H9 (cell line): Measurements from ENCODE around the gene MAPK8IP3. TPM values are rescaled to one million over a fixed set of nuclear protein-coding genes. Genes with fewer than 3 reads are reported as not detected.

ENCODE experiments used
- DNase-seq: peaks from one replicate; pipeline ENCODE4 v3.0.0-alpha.2; 2017
- H2AFZ ChIP-seq: one replicate; pipeline ENCODE4 v1.6.1; 2013; ENCODE audit warnings: mild to moderate bottlenecking, low read length, control low read depth, moderate library complexity
- H2AK5ac ChIP-seq: 2 replicates; pipeline ENCODE4 v1.6.1; 2013; ENCODE audit warnings: low read length, control low read depth, mixed read lengths; ENCODE audit not compliant: insufficient read length
- H2BK120ac ChIP-seq: one replicate; pipeline ENCODE4 v1.6.1; 2013; ENCODE audit warnings: low read depth, mild to moderate bottlenecking, low read length, control low read depth, inconsistent platforms; ENCODE audit not compliant: poor library complexity, severe bottlenecking
- H2BK12ac ChIP-seq: 2 replicates; pipeline ENCODE4 v1.6.1; 2013; ENCODE audit warnings: low read length, control low read depth, mixed read lengths, low read depth; ENCODE audit not compliant: insufficient read length
- H2BK15ac ChIP-seq: 2 replicates; pipeline ENCODE4 v1.6.1; 2013; ENCODE audit warnings: low read depth, low read length, control low read depth
- H2BK20ac ChIP-seq: one replicate; pipeline ENCODE4 v1.6.1; 2013; ENCODE audit warnings: low read depth, mild to moderate bottlenecking, low read length, control low read depth, inconsistent platforms; ENCODE audit not compliant: poor library complexity, severe bottlenecking
- H2BK5ac ChIP-seq: 2 replicates; pipeline ENCODE4 v1.6.1; 2013; ENCODE audit warnings: low read length, control low read depth, mixed read lengths; ENCODE audit not compliant: insufficient read length
- H3K14ac ChIP-seq: 2 replicates; pipeline ENCODE4 v1.6.1; 2013; ENCODE audit warnings: low read length, control low read depth; ENCODE audit not compliant: insufficient read depth
- H3K18ac ChIP-seq: 2 replicates; pipeline ENCODE4 v1.6.1; 2013; ENCODE audit warnings: low read depth, mild to moderate bottlenecking, mixed read lengths, low read length, control low read depth; ENCODE audit not compliant: insufficient read length
- H3K23ac ChIP-seq: 2 replicates; pipeline ENCODE4 v1.6.1; 2013; ENCODE audit warnings: low read length, control low read depth, mixed read lengths, low read depth; ENCODE audit not compliant: insufficient read length
- H3K23me2 ChIP-seq: 2 replicates; pipeline ENCODE4 v1.6.1; 2013; ENCODE audit warnings: low read depth, mild to moderate bottlenecking, mixed read lengths, low read length, control low read depth; ENCODE audit not compliant: insufficient read length, poor library complexity, severe bottlenecking
- H3K27ac ChIP-seq: 2 replicates; pipeline ENCODE4 v1.5.1; 2013; ENCODE audit warnings: low read length, control low read depth, mixed read lengths, low read depth; ENCODE audit not compliant: insufficient read length
- H3K27me3 ChIP-seq: 2 replicates; pipeline ENCODE4 v1.6.1; 2013; ENCODE audit warnings: low read length, control low read depth, inconsistent platforms; ENCODE audit not compliant: insufficient read depth
- H3K4ac ChIP-seq: 2 replicates; pipeline ENCODE4 v1.6.1; 2013; ENCODE audit warnings: low read depth, mild to moderate bottlenecking, control low read depth, inconsistent platforms, low read length, moderate library complexity
- H3K4me1 ChIP-seq: 2 replicates; pipeline ENCODE4 v1.6.1; 2013; ENCODE audit warnings: low read length, control low read depth, inconsistent platforms; ENCODE audit not compliant: insufficient read depth
- H3K4me2 ChIP-seq: 2 replicates; pipeline ENCODE4 v1.6.1; 2013; ENCODE audit warnings: low read length, control low read depth, mixed read lengths; ENCODE audit not compliant: insufficient read length, insufficient read depth
- H3K56ac ChIP-seq: 2 replicates; pipeline ENCODE4 v1.6.1; 2013; ENCODE audit warnings: low read depth, mild to moderate bottlenecking, mixed read lengths, low read length, control low read depth; ENCODE audit not compliant: insufficient read length
- H3K79me1 ChIP-seq: 2 replicates; pipeline ENCODE4 v1.6.1; 2013; ENCODE audit warnings: low read depth, mild to moderate bottlenecking, moderate library complexity, low read length, control low read depth, inconsistent platforms; ENCODE audit not compliant: insufficient read depth, poor library complexity, severe bottlenecking
- H3K79me2 ChIP-seq: 2 replicates; pipeline ENCODE4 v1.6.1; 2013; ENCODE audit warnings: low read length, control low read depth, inconsistent platforms; ENCODE audit not compliant: insufficient read depth
- H3K9ac ChIP-seq: 2 replicates; pipeline ENCODE4 v1.6.1; 2013; ENCODE audit warnings: low read length, control low read depth, mixed read lengths; ENCODE audit not compliant: insufficient read length; ENCODE audit errors: extremely low read depth
- H3K9me3 ChIP-seq: one replicate; pipeline ENCODE4 v1.6.1; 2013; ENCODE audit warnings: low read depth, low read length, inconsistent platforms; ENCODE audit not compliant: control insufficient read depth
- H3T11ph ChIP-seq: one replicate; pipeline ENCODE4 v1.6.1; 2013; ENCODE audit warnings: mild to moderate bottlenecking, low read length, control low read depth, inconsistent platforms
- H4K20me1 ChIP-seq: one replicate; pipeline ENCODE4 v1.6.1; 2013; ENCODE audit not compliant: control insufficient read depth, insufficient read length, insufficient read depth
- H4K5ac ChIP-seq: 2 replicates; pipeline ENCODE4 v1.6.1; 2013; ENCODE audit warnings: low read depth, mild to moderate bottlenecking, mixed read lengths, low read length, control low read depth; ENCODE audit not compliant: insufficient read length
- H4K8ac ChIP-seq: replicated peaks from 2 replicates; pipeline ENCODE4 v1.6.1; 2013; ENCODE audit warnings: low read length, control low read depth, mixed read lengths, low read depth; ENCODE audit not compliant: insufficient read length
- H4K91ac ChIP-seq: 2 replicates; pipeline ENCODE4 v1.6.1; 2013; ENCODE audit warnings: low read depth, mild to moderate bottlenecking, moderate library complexity, mixed read lengths, low read length, control low read depth; ENCODE audit not compliant: insufficient read length
- H3K27ac Mint-ChIP-seq, 3 experiments: 2 replicates in 2 of 3; 3 replicates in 1 of 3; pipeline ENCODE4 v1.8.0; 2020 to 2021; ENCODE audit warnings: mixed read lengths in 3 of 3, mild to moderate bottlenecking in 1 of 3, moderate library complexity in 1 of 3
- H3K27me3 Mint-ChIP-seq: 2 replicates; pipeline ENCODE4 v1.8.0; 2021; ENCODE audit warnings: low read depth, mild to moderate bottlenecking, moderate library complexity, mixed read lengths
- H3K36me3 Mint-ChIP-seq, 3 experiments: 2 replicates in 2 of 3; 3 replicates in 1 of 3; pipeline ENCODE4 v1.8.0; 2020 to 2021; ENCODE audit warnings: low read depth in 3 of 3, mixed read lengths in 3 of 3; ENCODE audit not compliant: insufficient read depth in 1 of 3
- H3K4me1 Mint-ChIP-seq, 2 experiments: 2 replicates each; pipeline ENCODE4 v1.8.0; 2020; ENCODE audit warnings: mixed read lengths in 2 of 2
- H3K4me3 Mint-ChIP-seq, 2 experiments: 2 replicates in 1 of 2; 3 replicates in 1 of 2; pipeline ENCODE4 v1.8.0; 2020 to 2021; ENCODE audit warnings: mild to moderate bottlenecking in 2 of 2, mixed read lengths in 2 of 2, moderate library complexity in 1 of 2
- H3K9me3 Mint-ChIP-seq, 2 experiments: 2 replicates in 1 of 2; 3 replicates in 1 of 2; pipeline ENCODE4 v1.8.0; 2020; ENCODE audit warnings: mild to moderate bottlenecking in 2 of 2, mixed read lengths in 2 of 2, moderate library complexity in 1 of 2
- WGBS: extraction: QIAGEN DNeasy Blood & Tissue Kit; methylation state at CpG from one replicate; pipeline ENCODE4 v1.1.7; 2013; ENCODE audit warnings: missing lambda C conversion rate, low lambda C conversion rate, mixed read lengths; ENCODE audit not compliant: insufficient read length; ENCODE audit errors: extremely low coverage; 5-methylcytosine and 5-hydroxymethylcytosine counted together
- total RNA-seq: library from RNA; stranded (reverse); gene quantifications from 2 replicates; pipeline ENCODE4 v1.2.1, GENCODE V29; 2021
- TF ChIP-seq, protein P1 (sequence below): fragments of 200-600 bp; sonication (generic); conservative IDR thresholded peaks from 3 replicates; pipeline ENCODE4 v1.8.0; 2021; ENCODE audit warnings: antibody characterized with exemption, mild to moderate bottlenecking

MAPK8IP3 gene
- total RNA-seq, 1 experiment from 2014 or later, result 51.3 TPM

GRCh38 chr16:1698680-1699079 is 7.3 kb upstream of the MAPK8IP3 start:
- WGBS, result no CpG with 5 or more reads among the region's 10 CpGs
- no peaks in the 10 kb centered on the region for H3K23me2 ChIP-seq
- H3K27ac ChIP-seq, result no peak overlapping the region
- no peak overlapping the region for H2BK12ac ChIP-seq
- H3K4ac ChIP-seq, result no peak overlapping the region
- no peaks in the 10 kb centered on the region; the same call in none of the 2 replicates for H3K79me2 ChIP-seq
- H3K79me1 ChIP-seq, result peaks cover 3% of the 10 kb centered on the region
- no peak for DNase-seq
- H3K36me3 Mint-ChIP-seq, result peaks cover 38 to 95% (median 82%) of the 10 kb centered on the region in 3 experiments; a peak in 6 of 7 replicates
- no peaks in the 10 kb centered on the region for H3K27me3 ChIP-seq
- no peak overlapping the region for H2BK5ac ChIP-seq
- no peaks in the 10 kb centered on the region for H3K27me3 Mint-ChIP-seq
- no peak overlapping the region for H3K14ac ChIP-seq
- no peak overlapping the region for H2AK5ac ChIP-seq
- H4K20me1 ChIP-seq, result no peaks in the 10 kb centered on the region
- TF ChIP-seq, protein P1, sequence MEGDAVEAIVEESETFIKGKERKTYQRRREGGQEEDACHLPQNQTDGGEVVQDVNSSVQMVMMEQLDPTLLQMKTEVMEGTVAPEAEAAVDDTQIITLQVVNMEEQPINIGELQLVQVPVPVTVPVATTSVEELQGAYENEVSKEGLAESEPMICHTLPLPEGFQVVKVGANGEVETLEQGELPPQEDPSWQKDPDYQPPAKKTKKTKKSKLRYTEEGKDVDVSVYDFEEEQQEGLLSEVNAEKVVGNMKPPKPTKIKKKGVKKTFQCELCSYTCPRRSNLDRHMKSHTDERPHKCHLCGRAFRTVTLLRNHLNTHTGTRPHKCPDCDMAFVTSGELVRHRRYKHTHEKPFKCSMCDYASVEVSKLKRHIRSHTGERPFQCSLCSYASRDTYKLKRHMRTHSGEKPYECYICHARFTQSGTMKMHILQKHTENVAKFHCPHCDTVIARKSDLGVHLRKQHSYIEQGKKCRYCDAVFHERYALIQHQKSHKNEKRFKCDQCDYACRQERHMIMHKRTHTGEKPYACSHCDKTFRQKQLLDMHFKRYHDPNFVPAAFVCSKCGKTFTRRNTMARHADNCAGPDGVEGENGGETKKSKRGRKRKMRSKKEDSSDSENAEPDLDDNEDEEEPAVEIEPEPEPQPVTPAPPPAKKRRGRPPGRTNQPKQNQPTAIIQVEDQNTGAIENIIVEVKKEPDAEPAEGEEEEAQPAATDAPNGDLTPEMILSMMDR, result no peak
- no peak overlapping the region for H4K8ac ChIP-seq
- H2AFZ ChIP-seq, result no peak overlapping the region
- H3K4me1 Mint-ChIP-seq, result 0 out of 4 replicates have a peak, but pooled peaks cover 0 to 4% of the 10 kb centered on the region in 2 experiments
- H2BK20ac ChIP-seq, result no peak overlapping the region
- no peak overlapping the region for H2BK120ac ChIP-seq
- no peak overlapping the region for H3K18ac ChIP-seq
- H3K9ac ChIP-seq, result no peak overlapping the region
- H3K23ac ChIP-seq, result no peak overlapping the region
- no peaks in the 10 kb centered on the region for H3K9me3 ChIP-seq
- H4K5ac ChIP-seq, result no peak overlapping the region
- H4K91ac ChIP-seq, result no peak overlapping the region
- no peaks in the 10 kb centered on the region; the same call in 1 of the 2 replicates for H3K4me1 ChIP-seq
- peak overlapping the region in 1 of 3 experiments; percentile 55; a peak in 1 of 7 replicates for H3K27ac Mint-ChIP-seq
- H3T11ph ChIP-seq, result no peak overlapping the region
- no peak overlapping the region for H3K4me2 ChIP-seq
- H3K56ac ChIP-seq, result no peak overlapping the region
- H3K4me3 Mint-ChIP-seq, result no peak overlapping the region
- H3K9me3 Mint-ChIP-seq, result no peaks in the 10 kb centered on the region
- H2BK15ac ChIP-seq, result no peak overlapping the region
